Left hindlimb (tissue), 1 donor: ENCODE results near the gene JTB.

Experiments
- DNase-seq: peaks from one replicate; pipeline ENCODE4 v3.0.0-alpha.2; 2018

Gene JTB

DNA sequence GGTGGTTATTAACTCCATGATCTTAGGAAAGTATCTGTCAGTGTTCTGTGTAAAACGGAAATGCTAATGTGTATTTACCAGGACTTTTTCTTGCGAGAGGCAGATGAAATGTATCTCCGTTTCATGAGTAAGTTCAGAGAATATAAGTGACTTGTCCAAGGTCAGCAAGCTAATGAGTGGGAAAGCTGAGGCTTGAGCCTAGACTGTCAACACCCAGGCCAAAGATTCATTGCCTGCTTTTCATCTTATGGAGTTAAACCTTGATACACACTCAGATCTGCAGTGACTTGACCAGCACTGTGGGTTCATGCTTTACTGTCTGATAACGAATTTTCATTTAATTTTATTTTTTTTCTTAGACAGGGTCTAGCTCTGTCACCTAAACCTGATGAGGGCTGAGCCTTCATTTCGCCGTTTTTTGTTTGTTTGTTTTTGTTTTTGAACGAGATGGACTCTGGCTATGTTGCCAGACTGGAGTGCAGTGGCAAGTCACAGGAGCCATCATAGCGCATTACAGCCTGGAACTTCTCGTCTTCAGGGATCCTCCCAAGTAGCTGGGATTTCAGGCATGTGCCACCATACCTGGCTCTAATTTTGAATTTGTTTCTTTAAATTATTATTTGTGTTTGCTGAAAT is 918 bp upstream of the JTB start:
- DNase-seq, result no peak

DNA sequence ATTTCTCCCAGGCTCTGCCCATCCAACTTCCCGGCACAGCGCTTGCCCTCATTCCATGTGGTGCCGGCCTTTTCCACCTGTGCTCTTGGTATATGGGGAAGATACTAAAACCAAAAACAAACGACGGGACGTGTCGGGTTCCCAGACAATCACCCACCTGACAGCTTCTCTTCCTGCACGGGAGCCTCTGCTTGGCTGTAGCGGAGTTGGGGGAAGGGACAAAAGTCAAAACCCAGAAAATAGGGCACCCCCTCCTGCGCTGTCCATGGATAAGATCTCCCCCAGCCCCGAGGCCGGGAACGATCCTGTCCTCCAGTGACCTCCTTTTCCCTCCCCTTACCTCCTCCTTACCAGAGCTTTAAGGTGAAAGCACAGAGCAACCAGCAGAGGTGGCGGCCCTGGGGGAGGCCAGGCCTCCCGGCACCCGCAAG is 640 bp downstream of the JTB start:
- no peak for DNase-seq

DNA sequence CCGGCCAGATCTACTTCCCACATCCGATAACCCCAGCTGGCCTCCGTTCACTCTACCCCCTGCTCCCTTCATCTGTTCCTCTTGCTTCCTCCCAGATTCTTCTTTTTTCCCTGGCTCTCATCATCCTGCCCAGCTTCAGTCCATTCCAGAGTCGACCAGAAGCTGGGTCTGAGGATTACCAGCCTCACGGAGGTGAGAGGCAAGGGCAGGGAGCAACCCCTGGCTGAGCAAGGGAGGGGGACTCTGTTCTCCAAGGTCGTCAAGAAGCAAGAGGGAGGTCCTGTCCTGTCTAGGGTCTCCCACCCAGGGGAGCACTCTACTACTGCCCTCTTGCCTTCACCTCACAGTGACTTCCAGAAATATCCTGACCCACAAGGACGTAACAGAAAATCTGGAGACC is 3.9 kb downstream of the JTB start:
- no peak for DNase-seq

DNA sequence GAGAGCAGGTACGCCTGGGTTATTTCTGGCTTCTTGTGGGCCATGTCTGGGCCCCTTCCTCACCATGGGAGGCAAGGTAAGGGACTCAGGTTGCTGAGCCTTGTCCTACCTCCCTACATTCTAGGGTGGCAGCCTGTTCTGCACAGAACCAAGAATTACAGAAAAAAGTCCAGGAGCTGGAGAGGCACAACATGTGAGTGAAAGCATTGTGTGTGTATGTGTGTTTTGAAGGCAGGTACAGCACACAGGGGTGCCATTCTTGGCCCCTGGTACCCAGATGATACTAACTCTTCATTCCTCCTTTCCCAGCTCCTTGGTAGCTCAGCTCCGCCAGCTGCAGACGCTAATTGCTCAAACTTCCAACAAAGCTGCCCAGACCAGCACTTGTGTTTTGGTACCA is 4.4 kb downstream of the JTB start:
- no peak for DNase-seq

DNA sequence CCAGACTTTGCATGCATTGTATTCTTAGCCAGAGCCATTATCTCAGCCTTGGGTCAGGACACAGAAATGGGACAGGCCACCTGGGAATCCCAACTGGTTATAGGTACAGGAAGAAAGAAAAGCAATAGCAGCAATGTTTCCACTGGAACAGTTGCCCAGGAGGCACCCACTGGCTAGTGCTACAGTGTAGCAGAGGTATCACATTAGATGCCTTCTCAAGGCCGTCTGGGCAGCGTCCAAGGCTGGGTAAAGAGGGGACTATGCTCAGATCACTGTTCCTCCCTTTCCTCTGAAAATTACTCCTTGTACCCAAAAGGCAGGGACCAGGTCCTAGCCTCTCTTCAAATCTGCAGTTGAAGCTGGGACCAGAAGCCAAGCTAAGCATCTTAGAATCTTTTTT is 7.1 kb downstream of the JTB start:
- DNase-seq, result no peak

DNA sequence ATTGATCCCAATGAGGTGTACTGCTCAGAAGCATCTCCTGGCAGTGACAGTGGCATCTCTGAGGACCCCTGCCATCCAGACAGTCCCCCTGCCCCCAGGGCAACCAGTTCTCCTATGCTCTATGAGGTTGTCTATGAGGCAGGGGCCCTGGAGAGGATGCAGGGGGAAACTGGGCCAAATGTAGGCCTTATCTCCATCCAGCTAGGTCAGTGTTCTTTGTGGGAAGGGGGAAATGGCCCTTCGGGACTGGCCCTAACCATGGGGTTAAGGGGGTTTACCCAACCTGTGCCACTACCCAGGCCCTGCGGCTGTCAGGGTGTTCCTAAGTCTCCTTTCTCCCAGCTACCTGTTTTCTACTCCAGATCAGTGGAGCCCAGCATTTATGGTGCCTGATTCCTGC is 8.5 kb downstream of the JTB start:
- no peak for DNase-seq

DNA sequence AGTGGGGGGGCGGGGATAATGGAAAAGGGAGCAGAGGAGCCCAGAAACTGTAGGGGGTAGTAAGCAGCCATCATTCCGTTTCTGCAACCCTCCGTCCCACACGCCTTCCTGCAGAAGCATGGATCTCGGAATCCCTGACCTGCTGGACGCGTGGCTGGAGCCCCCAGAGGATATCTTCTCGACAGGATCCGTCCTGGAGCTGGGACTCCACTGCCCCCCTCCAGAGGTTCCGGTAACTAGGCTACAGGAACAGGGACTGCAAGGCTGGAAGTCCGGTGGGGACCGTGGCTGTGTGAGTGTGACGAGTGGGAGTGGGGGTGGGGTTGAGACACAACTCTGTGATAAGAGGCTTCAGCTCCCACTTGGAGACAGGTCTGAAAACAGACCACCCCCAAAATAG is 9.1 kb downstream of the JTB start:
- no peak for DNase-seq

DNA sequence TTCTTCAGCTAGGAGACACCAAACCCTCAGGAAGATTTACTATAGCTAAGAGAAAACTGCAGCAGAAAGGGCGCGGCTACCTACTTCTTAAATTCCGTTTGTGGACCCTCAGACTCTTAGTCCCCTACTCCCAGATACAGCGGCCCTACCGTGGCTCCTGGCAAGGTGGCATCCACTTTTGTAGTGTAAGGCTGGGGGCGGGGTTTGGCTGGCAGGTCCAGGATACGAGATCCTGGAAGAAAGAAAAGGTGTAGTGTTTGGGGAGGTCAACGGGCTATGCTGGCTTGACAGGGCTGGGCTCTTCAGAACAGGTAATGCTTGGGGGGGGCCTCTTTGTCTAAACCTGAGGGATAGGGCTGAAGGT is 9.5 kb downstream of the JTB start:
- peak; percentile 48 for DNase-seq

DNA sequence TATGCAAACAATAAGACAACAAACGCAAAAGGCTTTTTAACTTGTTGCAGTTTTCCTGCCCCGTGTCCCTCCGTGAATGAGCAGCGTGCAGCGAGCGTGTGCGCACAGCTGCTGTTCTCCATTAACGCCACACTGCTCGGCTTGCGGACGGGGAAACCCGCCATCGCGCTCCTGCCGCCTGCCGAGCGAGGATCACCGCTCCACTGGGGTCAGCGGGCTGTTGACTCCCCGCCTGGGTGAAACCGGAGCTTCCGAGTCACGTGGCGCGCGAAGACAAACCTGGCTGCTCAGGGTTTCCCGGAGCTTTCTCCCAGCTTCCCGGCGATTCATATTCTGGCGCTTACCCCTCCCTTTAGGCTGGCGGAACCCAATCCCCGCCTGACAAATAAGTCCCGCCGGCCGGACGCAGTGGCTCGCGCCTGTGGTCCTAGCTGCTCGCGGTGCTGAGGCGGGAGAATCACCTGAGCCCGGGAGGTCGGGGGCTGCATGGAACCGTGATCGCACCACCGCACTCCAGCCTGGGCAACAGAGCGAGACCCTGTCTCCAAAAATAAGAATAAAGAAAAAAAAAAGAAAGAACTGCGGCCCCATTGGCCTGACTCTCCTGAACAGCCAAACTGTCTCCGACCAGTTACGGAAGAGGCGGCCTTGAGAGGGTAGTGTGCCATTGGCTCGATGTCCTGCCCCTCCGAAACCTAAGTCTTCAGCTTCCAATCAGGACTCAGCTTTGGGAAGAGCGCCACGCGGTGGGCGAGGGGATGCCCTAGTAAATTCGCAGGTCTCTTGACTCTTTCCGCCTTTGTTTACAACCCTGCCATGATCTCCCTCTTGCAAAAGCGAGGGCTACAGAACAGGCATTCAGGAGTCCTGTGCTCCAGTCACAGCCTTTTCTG is 10.1 kb downstream of the JTB start, which contains the start of gene CREB3L4:
Gene CREB3L4, plus strand, starts transcription at position 796 of the 893 bp plus-strand sequence. CDS start 624 bp downstream, outside the sequence.
- peak; percentile 95 for DNase-seq

DNA sequence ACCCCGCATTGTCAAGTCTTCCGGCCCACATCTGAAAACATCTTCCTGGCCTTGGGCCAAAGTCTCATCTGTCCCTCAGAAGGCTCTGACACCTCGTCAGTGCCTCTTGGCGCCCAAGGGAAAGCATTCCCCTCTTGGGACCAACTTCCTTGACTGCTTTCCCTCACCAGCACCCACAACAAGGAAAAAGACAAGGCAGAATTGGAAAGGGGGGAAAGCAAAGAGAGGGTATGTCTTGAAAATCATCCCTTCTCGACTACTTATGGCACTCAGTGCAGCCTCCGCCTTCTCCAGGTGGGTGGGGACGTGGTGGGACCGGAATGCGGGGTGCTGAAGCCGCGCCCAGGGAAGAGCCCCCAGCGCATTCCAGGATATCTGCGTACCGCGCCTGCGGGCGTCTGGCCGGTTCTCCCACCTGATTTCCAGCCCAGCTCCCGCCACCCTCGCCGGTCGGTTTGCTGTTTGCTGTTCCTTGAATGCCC is 13.6 kb downstream of the JTB start:
- DNase-seq, result peak; percentile 67

DNA sequence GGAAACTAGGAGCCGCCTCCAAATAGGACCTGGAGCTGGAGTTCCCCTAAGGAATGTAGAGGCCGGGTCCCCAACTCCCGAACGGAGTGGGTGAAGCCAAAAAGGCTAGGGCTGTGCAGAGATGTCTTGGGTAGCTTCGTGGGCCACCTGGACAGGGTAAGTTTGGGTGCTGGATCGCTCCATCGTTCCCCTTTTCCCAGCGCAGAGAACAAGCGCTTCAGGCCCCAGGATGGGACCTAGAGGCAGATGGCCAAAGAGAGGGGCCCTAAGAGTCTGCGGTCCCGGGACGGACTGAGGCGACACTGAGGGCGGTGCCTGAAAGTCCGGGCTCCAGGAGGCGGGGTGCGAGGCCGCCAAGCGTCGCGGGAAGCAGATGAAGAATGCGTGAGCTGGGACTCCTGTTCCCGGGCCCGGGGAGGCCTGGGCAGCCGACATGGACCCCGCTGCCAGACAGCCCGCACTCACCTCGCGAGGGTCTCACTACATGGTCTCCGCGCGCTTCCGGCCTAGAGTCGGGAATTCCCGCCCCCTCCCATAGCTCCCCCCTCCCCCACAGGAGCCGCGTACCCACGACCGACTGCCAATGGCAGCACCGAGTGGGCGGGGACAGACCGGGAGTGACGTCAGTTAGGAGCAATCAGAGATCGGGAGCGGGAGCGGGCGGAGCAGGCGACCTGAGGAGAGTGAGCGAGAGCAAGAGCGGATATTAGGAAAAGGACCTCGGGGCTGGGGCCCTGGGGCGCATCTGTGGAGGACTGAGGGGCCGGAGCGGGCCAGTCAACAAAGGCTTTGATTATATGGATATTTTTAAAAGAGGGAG is 14.2 kb downstream of the JTB start, which contains the start of gene SLC39A1:
Gene SLC39A1, minus strand, starts transcription at position 508 of the 820 bp plus-strand sequence. CDS start 822 bp downstream, outside the sequence.
- peak; percentile 99 for DNase-seq

DNA sequence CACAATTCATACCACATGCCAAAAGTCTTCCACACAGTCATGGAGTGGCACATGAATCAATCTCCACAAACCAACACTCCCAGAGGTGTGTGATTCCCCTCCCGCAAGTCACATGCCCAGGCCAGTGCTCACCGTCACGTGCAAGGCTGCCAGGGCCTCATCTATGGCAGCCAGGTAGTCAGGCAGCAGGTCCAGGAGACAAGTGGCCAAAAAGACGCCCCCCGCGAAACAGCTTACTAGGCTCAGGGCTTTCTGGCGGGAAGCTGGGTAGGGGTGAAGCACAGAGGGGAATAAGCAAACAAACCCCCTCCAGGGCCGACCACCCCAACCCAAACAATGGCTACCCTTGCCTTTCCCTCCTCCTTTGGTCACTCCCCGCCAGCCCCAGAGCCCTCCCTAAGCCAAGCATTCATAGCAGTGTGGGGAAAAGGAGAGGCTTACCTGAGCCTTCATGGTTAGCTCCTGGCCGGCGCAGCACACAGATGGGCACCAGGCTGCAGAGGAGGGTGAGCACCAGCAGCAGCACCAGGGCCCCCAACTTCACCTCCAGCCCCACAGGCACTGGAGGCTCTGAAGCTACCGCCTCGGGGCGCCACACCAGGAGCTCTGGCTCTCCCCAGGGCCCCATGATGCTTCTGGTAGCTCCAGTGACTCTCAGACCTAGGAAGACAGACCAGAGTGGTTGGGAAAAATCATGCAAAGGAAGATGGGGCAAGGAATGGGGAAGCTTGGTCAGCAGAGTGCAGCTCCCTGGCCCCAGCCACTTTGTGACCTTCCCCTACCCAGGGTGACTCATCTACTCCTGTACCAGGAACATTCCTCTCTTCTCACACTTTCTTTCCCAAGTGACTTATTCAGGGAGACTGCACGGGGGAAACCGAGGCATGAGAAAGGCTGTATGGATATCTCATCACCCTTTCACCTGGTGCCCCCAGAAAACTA is 15.1 kb downstream of the JTB start:
- DNase-seq, result peak; percentile 37

DNA sequence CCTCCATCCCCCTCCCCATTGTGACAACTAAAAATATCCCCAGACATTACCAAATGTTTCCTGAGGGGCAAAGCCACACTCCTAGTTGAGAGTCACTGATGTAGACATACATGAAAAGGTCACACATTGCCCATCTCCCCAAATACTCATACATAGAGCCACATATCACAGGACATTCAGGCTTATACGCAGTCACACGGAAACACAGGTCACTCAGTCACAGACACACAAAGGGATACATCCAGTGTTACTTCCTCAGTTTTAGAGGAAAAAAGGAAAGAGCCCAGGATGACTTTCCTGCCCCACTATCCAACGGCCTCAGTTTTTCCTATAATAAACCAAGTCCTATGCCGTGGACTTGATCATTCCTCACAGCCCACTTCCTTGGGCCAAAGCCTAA is 16.1 kb downstream of the JTB start:
- peak; percentile 10 for DNase-seq

DNA sequence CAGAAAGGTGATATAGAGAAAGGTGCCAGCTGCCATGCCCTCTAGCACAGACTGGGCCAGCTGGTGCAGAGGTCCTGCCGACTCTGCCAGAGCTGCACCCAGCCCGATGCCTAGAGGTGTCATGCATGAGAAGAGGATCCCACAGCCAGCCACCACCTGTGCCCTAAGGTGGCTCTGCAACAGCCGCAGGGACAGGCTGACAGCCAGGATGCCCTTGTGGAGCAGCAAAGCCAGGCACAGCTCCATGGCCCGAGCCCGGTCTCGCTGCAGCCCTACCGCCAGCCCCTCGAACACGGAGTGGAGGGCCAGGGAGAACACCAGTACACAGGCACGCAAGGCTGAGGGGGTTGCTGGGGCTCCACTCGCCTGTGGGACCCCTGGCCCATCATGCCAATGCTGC is 17.3 kb downstream of the JTB start:
- DNase-seq, result no peak

DNA sequence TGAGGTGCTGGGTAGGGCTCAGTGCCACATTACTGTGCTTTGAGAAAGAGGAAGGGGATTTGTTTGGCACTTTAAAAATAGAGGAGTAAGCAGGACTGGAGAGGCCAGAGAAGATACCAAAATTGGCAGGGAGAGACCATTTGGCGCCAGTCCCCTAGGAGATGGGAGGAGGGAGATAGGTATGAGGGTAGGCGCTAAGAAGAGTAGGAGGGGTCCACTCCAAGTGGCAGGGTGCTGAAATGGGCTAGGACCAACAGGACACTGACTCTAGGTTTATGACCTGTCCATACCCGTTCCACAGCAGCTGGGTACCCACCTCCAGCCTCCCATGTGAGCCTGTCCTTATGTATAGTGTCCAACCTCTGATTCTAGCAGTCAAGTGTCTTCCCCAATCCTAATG is 18.0 kb downstream of the JTB start:
- no peak for DNase-seq

DNA sequence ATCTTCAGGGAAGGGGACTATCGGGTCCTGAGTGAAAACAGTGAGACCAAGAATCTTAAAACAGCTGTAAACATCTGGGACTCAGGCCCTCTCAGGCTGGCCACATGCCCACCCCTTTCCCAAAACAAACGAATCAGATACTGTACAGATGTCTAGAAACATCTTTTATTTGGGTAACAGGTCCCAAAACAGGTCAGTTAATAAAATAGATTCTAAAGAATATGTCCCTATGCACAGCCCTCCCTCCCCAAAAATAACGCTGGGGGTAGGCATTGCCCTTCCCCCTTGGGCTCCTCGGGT is 18.6 kb downstream of the JTB start:
- no peak for DNase-seq

DNA sequence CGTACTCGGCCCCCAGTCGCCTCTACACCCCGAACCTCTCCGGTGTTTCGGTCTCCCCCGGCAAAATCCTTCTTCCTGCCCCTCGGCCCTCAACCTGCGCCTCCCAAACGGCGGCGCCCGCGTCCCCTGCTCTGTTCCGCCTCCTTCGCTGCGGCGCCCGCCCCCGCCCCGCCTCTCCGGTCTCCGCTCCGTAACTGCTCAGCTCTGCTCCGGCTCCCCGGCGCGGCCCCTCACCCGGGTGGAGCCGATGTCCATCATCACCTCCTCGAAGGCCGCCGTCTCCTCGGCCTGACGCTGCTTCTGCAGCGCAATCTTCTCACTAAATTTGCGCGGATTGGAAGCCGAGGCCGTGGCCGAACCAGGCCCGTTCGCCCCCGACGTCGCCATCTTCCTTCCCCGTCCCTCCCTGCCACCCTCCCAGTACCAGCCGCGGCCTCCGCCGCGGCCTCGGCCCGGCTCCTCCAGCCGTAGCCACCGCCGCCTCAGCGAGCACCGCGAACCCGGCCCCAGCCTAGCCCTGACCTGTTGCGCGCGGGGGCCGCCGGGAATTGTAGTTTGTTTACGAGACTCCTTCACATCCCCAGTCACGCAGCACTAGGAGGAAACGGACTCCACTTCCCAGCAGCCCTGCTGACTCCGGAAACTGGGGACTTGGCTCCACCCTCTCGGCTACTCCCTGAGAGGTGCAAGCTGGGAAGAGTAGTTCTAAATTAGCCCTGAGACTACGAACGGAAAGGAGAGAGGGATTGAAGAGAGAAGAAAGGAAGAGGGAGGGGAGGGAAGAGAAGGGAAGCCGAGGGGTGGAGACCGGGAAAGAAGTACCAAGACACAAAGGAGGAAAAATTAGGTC is 19.1 kb downstream of the JTB start, which contains the start of gene CRTC2:
Gene CRTC2, minus strand, starts transcription at position 502 of the 850 bp plus-strand sequence. Its CDS starts 115 bp downstream, at position 387.
- DNase-seq, result peak; percentile 99

DNA sequence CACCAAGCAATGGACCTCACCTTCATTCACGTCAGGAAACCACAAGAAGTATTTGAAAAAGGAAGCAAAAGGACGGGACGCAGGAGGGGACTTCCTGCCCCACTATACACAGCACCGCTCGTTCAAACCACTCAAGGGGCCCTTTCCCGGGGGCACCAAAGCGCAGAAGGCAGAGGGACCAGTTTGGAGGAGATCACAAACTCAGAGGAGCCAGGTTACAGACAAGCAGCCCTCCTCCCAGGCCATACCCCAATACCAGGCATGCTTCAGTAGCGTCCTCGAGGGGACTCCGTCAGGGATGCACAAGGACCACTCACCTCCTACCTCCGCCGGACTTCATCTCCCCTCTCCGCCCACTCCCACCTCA is 19.7 kb downstream of the JTB start:
- no peak for DNase-seq

DNA sequence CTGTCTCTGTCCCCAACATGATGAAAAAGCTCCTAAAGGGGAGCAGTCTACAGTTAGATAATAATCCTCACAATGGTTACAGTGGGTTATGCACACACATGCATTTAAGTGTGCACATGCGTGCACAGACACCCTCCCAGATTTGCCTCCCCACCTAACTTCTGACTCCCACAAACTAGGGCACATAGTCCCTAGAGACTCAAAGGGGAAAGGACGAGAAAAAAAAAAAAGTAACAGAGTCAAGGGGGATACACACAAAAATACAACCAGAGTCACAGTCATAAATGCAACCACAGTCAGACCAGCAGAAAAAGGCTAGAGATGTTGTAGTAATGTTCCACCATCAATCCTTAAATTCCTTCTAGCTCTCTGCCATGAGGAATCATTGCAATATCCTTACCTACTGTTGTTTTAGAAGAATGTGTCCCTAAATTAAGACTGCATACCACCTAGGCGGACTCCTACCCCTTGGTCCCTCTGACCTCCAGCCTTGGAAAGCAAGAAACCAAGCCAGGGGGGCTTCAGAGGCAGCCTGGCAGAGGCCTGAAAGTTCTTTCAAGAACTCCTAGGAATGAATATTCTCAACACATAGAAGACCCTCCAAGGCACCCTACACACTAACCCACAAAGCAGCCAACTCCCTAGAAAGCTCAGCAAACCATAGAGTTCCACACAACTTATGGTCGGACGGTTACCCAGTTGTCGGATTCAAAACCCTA is 20.3 kb downstream of the JTB start:
- no peak for DNase-seq

DNA sequence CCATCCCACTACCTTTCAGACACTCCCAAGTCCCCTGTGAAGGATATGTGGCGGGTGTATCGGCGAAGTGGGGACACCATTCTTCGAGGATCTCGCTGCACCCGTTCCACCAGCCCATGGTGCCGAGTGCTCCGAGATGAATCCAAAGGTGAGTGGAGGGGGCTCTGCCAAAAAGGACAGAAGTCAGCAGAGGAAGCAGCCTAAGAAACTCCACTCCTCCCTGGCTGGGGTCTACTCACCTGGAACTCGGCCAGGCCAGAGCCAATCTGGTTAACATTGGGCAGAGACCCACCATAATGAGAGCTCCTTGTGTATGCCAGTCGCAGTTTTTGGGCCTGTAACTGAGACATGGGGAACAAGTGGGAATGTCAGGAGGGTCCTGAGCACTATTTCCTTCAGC is 22.6 kb downstream of the JTB start:
- DNase-seq, result no peak
